T-helper 1 cell treated with Interleukin-12 subunit alpha and Interleukin-12 subunit beta and Interleukin-4 antibody, amounts not matched to agents 30 ng/mL and 1 ng/mL, for 36 hours (primary cell): ENCODE results near the gene AMFR. TPM values are rescaled to one million over a fixed set of nuclear protein-coding genes. Genes with fewer than 3 reads are reported as not detected.

Source experiments
- intact Hi-C: fragments of 100-400 bp; cut with micrococcal nuclease; formaldehyde crosslinking; loops from one replicate; pipeline ENCODE4 v1.15.1; 2024
- total RNA-seq: library from RNA; stranded (reverse); gene quantifications from 2 replicates; pipeline ENCODE4 v1.2.3, GENCODE V29; 2022

Gene AMFR
- total RNA-seq, 1 donor from 2014 or later, result 50.3 TPM

- intact Hi-C loops, result loop anchor here (5.0 to 10.0 kb wide), 2 partner anchors 119 to 192 kb away; no protein-coding TSS in a partner anchor
Observed at GRCh38 chr16:56316545-56316944, 108.8 kb downstream of the AMFR start.

- intact Hi-C loops, result loop anchor here (5.0 to 10.0 kb wide), 2 partner anchors 119 to 191 kb away; no protein-coding TSS in a partner anchor
Observed at GRCh38 chr16:56315955-56316354, 109.4 kb downstream of the AMFR start.

GRCh38 chr16:56314244-56314850, 111.0 kb downstream of the AMFR start:
- intact Hi-C loops, result loop anchor here (10.0 kb wide), 1 partner anchor 190 kb away; no protein-coding TSS in a partner anchor

- intact Hi-C loops, result loop anchor here (10.0 kb wide), 1 partner anchor 188 kb away; no protein-coding TSS in a partner anchor
Observed at GRCh38 chr16:56312556-56312955, 112.8 kb downstream of the AMFR start.

- intact Hi-C loops, result loop anchor here (10.0 kb wide), 1 partner anchor 187 kb away; no protein-coding TSS in a partner anchor
Observed at GRCh38 chr16:56312028-56312300, 113.4 kb downstream of the AMFR start.

Other genes starting within 250 kb of the AMFR start
- gene GNAO1, start 234.1 kb downstream of the AMFR start, total RNA-seq, result 1.7 and 2.1 TPM in 2 replicates
- 190 and 193 TPM in 2 replicates for gene NUDT21, start 25.8 kb upstream of the AMFR start, total RNA-seq
- 52.5 and 57.2 TPM in 2 replicates for gene OGFOD1, start 26.0 kb upstream of the AMFR start, total RNA-seq
- gene BBS2, start 94.5 kb upstream of the AMFR start, total RNA-seq, result 12.1 and 15.9 TPM in 2 replicates
- not detected in 2 replicates for gene MT4, start 139.5 kb upstream of the AMFR start, total RNA-seq
- 2.5 and 5.0 TPM in 2 replicates for gene MT3, start 164.0 kb upstream of the AMFR start, total RNA-seq
- gene MT2A, start 183.0 kb upstream of the AMFR start, total RNA-seq, result 314 and 350 TPM in 2 replicates
- 152 and 159 TPM in 2 replicates for gene MT1E, start 200.2 kb upstream of the AMFR start, total RNA-seq
- gene MT1M, start 207.1 kb upstream of the AMFR start, total RNA-seq, result not detected in 2 replicates
- gene MT1A, start 213.1 kb upstream of the AMFR start, total RNA-seq, result 1.0 TPM in 1 of 2 replicates, not detected in the other
- not detected in 2 replicates for gene MT1B, start 226.3 kb upstream of the AMFR start, total RNA-seq
- 21.9 and 25.2 TPM in 2 replicates for gene MT1F, start 232.4 kb upstream of the AMFR start, total RNA-seq
- 24.1 and 28.8 TPM in 2 replicates for gene MT1G, start 242.5 kb upstream of the AMFR start, total RNA-seq
- gene MT1H, start 244.3 kb upstream of the AMFR start, total RNA-seq, result 2.8 and 4.9 TPM in 2 replicates